Vagina (tissue), 2 donors: ENCODE results near the gene TAOK3.

Experiments used
- POLR2A ChIP-seq, 2 donors: fragments of 450-650 bp; IDR thresholded peaks; one replicate each; pipeline ENCODE4 v1.6.1; 2017; ENCODE audit warnings: antibody characterized with exemption in 2 of 2, mild to moderate bottlenecking in 2 of 2, moderate library complexity in 2 of 2
- POLR2AphosphoS5 ChIP-seq, 2 donors: sonication (generic); formaldehyde crosslinking; IDR thresholded peaks; one replicate each; pipeline ENCODE4 v1.9.0; 2017; ENCODE audit warnings: antibody characterized with exemption in 2 of 2, mild to moderate bottlenecking in 2 of 2, low read depth in 1 of 2; ENCODE audit not compliant: insufficient read depth in 1 of 2
- TF ChIP-seq, protein P1 (sequence below), 3 experiments: fragments of 450-650 bp in 2 of 3; fragments of 200-600 bp in 1 of 3; sonication (generic) in 1 of 3; IDR thresholded peaks; one replicate each; pipeline ENCODE4 v1.5.1; 2017 to 2019; ENCODE audit warnings: antibody characterized with exemption in 3 of 3, mild to moderate bottlenecking in 2 of 3, moderate library complexity in 2 of 3

DNA sequence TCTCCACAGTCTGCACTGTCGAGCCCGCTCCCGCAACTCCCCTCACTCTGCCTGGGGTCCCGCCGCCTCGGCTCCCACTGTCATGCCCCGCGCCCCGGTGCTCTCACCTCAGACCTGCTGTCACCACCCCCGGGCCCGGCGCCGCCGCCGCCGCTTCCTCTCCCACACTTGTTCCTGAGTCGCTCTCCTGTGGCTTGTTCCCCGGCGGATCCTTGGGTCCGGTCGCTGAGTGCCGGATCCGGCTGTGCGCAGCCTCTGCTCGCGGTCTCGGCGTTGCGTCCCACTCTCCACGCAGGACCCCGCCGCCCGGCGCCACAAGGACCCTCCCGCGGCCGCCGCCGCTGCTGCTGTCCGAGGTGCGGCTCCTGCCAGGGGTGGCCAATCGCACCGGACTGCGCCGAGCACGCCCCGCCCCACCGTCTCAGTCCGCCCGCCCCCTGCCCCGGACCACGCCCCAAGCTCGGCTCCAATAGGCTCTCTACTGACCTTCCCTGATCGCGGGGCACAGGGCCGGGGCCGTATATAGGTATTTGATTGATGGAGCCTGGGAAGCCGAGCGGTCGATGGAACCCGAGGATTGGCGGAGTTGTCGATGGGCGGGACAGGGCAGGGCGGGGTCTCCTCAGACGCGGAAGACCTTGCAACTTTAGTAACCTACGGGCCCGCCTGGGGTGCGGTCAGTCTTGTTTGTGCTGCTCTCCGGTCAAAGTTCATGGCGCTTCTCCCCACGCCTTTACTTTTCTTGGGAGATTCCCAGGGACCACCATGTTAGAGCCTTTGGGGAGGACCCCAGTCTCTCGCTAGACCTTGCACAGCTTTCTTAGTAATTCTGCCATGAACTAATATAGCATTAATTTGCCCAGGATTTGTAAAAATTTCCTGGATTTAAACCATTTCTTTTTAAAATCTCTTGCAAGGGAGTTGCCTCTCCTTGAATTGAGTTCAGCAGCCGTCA, at the start of gene TAOK3:
- TF ChIP-seq, protein P1, sequence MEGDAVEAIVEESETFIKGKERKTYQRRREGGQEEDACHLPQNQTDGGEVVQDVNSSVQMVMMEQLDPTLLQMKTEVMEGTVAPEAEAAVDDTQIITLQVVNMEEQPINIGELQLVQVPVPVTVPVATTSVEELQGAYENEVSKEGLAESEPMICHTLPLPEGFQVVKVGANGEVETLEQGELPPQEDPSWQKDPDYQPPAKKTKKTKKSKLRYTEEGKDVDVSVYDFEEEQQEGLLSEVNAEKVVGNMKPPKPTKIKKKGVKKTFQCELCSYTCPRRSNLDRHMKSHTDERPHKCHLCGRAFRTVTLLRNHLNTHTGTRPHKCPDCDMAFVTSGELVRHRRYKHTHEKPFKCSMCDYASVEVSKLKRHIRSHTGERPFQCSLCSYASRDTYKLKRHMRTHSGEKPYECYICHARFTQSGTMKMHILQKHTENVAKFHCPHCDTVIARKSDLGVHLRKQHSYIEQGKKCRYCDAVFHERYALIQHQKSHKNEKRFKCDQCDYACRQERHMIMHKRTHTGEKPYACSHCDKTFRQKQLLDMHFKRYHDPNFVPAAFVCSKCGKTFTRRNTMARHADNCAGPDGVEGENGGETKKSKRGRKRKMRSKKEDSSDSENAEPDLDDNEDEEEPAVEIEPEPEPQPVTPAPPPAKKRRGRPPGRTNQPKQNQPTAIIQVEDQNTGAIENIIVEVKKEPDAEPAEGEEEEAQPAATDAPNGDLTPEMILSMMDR (IDR thresholded peaks at IDR 0.05), result no peak
- TF ChIP-seq POLR2A (IDR thresholded peaks at IDR 0.05), result peak in 1 of 2 donors; percentile 95
- peak; percentile 93 to 94 for TF ChIP-seq POLR2AphosphoS5 (IDR thresholded peaks at IDR 0.05; ENCODE audit: insufficient read depth in 1 of 2, low read depth in 1 of 2)
